Right lobe of liver (tissue), 4 donors: ENCODE results near the gene EED.
"Not testable (repeated sequence)": the region's sequence is repeated elsewhere in the genome, so short reads cannot be mapped to it uniquely, and the experiment has no call there.

Experiments
- CTCF ChIP-seq, 4 donors: fragments of 200-600 bp in 3 of 4; fragments of 450-650 bp in 1 of 4; IDR thresholded peaks; one replicate each; pipeline versions ENCODE4 v1.5.1 to v1.8.0; 2016 to 2022; ENCODE audit warnings: antibody characterized with exemption in 4 of 4, mild to moderate bottlenecking in 2 of 4
- POLR2A ChIP-seq: fragments of 450-650 bp; IDR thresholded peaks from one replicate; pipeline ENCODE4 v1.6.1; 2017; ENCODE audit warnings: antibody characterized with exemption, mild to moderate bottlenecking
- donor health status: DM: no; HTN: no; CAD: no.
- donor health status: DM: no; HTN: no; CAD: no.
- donor health status: DM: no; HTN: yes; CAD: no.

GRCh38 chr11:86308710-86309109 lies 64.2 kb downstream of the EED start:
- not testable (repeated sequence) for TF ChIP-seq CTCF (IDR thresholded peaks at IDR 0.05); POLR2A
